Transverse colon (tissue), 3 donors: Measurements from ENCODE around the gene LMNA.

Source experiments
- CTCF ChIP-seq, 5 experiments: fragments of 200-600 bp in 3 of 5; fragments of 450-650 bp in 2 of 5; sonication (generic) in 3 of 5; IDR thresholded peaks; 1 replicate in 2 of 5; 2 replicates in 3 of 5; pipeline ENCODE4 v1.5.1; 2016 to 2017; ENCODE audit warnings: antibody characterized with exemption in 5 of 5, inconsistent platforms in 3 of 5, mild to moderate bottlenecking in 2 of 5, moderate library complexity in 1 of 5
- POLR2A ChIP-seq: fragments of 450-650 bp; IDR thresholded peaks from one replicate; pipeline ENCODE4 v1.6.1; 2016; ENCODE audit warnings: antibody characterized with exemption, mild to moderate bottlenecking, moderate library complexity

GRCh38 chr1:156146020-156146768, 31.7 kb downstream of the LMNA start:
- TF ChIP-seq POLR2A (no peak), CTCF (IDR thresholded peaks at IDR 0.05) (peak; percentile 64 to 85 (median 73))
